ENCODE measurements around the gene SDHAF2.
"Not testable (repeated sequence)": the region's sequence is repeated elsewhere in the genome, so short reads cannot be mapped to it uniquely, and the experiment has no call there.

SDHAF2 gene

DNA sequence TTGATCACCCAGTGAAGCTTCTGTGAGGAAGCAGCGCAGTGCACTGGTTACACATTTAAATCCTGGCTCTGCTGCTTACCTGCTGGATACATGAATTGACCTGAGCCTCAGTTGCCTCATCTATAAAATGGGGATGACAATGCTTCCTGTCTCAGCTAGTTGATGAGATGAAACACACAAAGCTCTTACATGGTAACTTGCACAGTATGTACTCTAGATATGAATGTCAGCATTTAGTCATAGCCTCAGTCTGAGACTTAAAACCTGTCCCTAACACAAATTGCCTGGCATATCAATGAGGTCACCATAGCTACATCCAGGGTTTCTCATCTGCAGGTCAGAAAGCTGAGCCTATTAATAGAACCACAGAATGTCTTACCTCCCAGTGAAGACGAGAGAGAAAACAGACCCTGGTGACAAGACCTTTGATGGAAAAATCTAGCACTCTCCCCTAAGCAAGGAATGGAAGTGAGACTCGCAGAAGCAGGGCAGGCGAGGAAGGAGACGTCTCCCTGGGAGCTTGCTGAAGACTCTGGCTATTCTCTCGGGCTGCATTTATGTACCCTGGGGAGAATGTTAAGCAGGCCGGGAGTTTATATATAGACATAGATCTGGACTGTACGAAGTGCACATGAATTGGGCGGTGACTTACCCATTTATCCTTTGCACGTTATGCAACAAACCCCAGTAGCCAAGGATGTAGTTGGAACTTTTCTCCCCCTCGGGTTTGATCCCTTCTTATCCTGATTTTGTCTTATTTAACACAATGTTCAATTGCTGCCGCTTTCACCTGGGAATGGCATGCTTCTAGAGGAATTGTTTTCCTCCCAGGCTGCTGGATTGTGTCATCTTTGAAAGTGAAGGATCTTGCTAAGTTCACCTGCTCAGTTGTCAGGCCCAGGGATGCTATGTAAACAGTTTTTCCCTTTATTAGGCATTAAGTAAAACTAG lies 18.0 kb downstream of the SDHAF2 start:
- peaks cover 62% of the 10 kb centered on the region for H3K36me3 Mint-ChIP-seq (ENCODE audit: low read depth)

DNA sequence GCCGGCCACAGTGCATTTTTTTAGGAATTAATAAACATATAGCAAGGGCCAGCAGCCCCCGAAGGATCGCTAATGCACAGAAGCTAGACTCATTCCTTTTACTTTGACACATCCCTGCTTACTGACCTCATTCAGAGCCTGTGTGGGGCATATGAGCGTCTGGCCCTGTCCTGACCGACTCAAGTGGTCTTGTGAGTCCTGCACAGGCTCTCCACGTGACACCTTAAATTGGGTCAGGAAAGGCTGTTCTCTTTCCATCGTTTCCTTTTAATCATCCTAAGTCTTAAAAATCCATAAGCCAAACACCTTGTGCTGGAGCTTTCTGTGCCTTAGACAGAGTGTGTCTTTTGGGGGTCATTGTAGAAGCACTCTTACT lies 18.6 kb downstream of the SDHAF2 start:
- H3K27ac Mint-ChIP-seq, result peak overlapping the region; percentile 23

More for the DNA sequence above, 18.0 kb downstream of the SDHAF2 start:
- Mint-ChIP-seq H3K4me1 (ENCODE audit: low read depth) (peaks cover 48% of the 10 kb centered on the region), H3K27ac (peak overlapping the region; percentile 89), H3K9me3 (no peaks in the 10 kb centered on the region), H3K27me3 (no peaks in the 10 kb centered on the region), H3K4me3 (peak overlapping the region; percentile 9)

GRCh38 chr11:61452825-61453224 lies 22.9 kb downstream of the SDHAF2 start:
- H3K27ac Mint-ChIP-seq, result no peak overlapping the region
- H3K4me3 Mint-ChIP-seq, result no peak overlapping the region
- H3K27me3 Mint-ChIP-seq, result no peaks in the 10 kb centered on the region
- peaks cover 13% of the 10 kb centered on the region for H3K4me1 Mint-ChIP-seq (ENCODE audit: low read depth)
- peaks cover 34% of the 10 kb centered on the region for H3K36me3 Mint-ChIP-seq (ENCODE audit: low read depth)
- H3K9me3 Mint-ChIP-seq, result no peaks in the 10 kb centered on the region

More for the DNA sequence above, 18.6 kb downstream of the SDHAF2 start:
- Mint-ChIP-seq H3K4me3 (no peak overlapping the region), H3K27me3 (no peaks in the 10 kb centered on the region), H3K36me3 (ENCODE audit: low read depth) (peaks cover 58% of the 10 kb centered on the region), H3K4me1 (ENCODE audit: low read depth) (peaks cover 42% of the 10 kb centered on the region), H3K9me3 (no peaks in the 10 kb centered on the region)

DNA sequence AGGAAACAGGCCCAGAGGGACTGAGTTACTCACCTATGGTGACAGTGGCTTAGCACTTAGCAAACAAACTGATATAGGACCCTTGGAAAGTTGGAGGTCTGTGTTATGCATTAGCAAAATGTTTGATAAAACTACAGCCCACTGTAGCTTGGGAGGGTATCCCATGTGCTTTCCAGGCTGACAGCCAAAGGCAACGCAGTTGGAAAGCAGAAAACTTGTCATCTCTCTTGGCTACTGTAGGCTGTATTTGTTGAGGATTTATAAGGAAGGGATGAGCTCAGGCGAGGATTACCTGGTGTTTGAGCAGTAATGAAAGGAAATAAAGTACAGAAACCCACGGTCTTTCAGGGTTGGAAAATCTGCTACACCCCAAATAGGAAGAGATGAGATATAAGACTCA lies 23.8 kb downstream of the SDHAF2 start:
- no peak overlapping the region for H3K4me3 Mint-ChIP-seq
- H3K27ac Mint-ChIP-seq, result no peak overlapping the region
- no peaks in the 10 kb centered on the region for H3K9me3 Mint-ChIP-seq
- peaks cover 4% of the 10 kb centered on the region for H3K4me1 Mint-ChIP-seq (ENCODE audit: low read depth)
- peaks cover 28% of the 10 kb centered on the region for H3K36me3 Mint-ChIP-seq (ENCODE audit: low read depth)
- no peaks in the 10 kb centered on the region for H3K27me3 Mint-ChIP-seq

DNA sequence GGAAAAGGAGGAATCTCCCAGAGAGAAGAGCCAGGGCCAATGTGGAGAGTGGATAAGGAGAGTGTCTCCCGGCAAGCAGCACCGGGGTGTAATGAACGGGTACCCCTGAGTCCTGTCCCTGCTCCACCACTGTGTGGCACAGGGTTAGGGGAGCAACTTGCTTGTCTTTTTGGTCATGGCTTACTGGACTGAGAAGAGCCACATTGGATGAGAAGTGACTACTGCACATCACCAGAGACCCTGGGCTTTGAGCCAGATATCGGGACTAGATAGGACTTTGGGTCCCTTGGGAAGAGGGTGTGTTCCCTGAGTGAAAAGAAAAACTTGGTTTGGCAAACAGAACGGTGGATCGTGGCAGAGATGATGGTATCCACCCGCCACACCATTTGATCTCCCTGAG lies 24.6 kb downstream of the SDHAF2 start:
- Mint-ChIP-seq H3K4me1 (ENCODE audit: low read depth) (peaks cover 4% of the 10 kb centered on the region), H3K9me3 (no peaks in the 10 kb centered on the region), H3K27ac (no peak overlapping the region), H3K27me3 (no peaks in the 10 kb centered on the region), H3K4me3 (no peak overlapping the region), H3K36me3 (ENCODE audit: low read depth) (peaks cover 21% of the 10 kb centered on the region)

DNA sequence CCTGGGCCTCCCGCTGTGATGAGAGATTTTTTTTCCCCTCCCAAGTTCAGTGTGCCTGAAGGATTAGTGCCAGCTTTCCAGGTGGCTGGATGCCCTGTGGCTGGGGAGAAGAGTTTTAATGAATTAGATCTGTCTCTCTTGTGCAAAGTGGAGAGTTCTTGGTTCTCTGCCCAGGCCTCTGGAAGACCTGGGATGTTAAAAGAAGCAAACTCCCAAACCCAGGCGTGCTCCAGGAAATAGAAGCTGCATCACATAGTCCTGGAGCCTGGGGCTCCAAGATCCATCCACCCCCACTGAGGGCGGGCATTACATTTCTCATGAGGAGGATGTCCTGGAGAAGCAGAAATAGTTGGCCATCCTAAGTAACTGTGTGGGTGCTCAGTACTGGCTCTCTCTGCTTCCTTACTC lies 30.6 kb downstream of the SDHAF2 start:
- Mint-ChIP-seq H3K27ac (no peak overlapping the region), H3K36me3 (ENCODE audit: low read depth) (peaks cover 15% of the 10 kb centered on the region), H3K27me3 (no peaks in the 10 kb centered on the region), H3K4me3 (no peak overlapping the region), H3K4me1 (ENCODE audit: low read depth) (no peaks in the 10 kb centered on the region), H3K9me3 (no peaks in the 10 kb centered on the region)

- no peak overlapping the region for H3K27ac Mint-ChIP-seq
- no peak overlapping the region for H3K4me3 Mint-ChIP-seq
- H3K27me3 Mint-ChIP-seq, result no peaks in the 10 kb centered on the region
- H3K4me1 Mint-ChIP-seq (ENCODE audit: low read depth), result no peaks in the 10 kb centered on the region
- peaks cover 15% of the 10 kb centered on the region for H3K36me3 Mint-ChIP-seq (ENCODE audit: low read depth)
- no peaks in the 10 kb centered on the region for H3K9me3 Mint-ChIP-seq
Measured at GRCh38 chr11:61460986-61461385, 31.1 kb downstream of the SDHAF2 start.

DNA sequence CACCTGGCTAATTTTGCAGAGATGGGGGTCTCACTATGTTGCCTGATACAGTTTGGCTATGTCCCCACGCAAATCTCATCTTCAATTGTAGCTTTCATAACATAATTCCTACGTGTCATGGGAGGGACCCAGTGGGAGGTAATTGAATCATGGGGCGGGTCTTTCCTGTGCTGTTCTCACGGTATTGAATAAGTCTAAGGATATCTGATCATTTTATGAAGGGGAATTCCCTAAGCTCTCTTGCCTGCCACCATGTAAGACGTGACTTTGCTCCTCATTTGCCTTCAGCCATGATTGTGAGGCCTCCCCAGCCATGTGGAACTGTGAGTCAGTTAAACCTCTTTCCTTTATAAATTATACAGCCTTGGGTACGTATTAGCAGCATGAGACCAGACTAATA lies 37.7 kb downstream of the SDHAF2 start:
- peaks cover 26% of the 10 kb centered on the region for H3K36me3 Mint-ChIP-seq (ENCODE audit: low read depth)
- peak overlapping the region; percentile 18 for H3K27ac Mint-ChIP-seq
- not testable (repeated sequence) for H3K27me3 Mint-ChIP-seq; H3K4me3 Mint-ChIP-seq; H3K9me3 Mint-ChIP-seq; H3K4me1 Mint-ChIP-seq (ENCODE audit: low read depth)

DNA sequence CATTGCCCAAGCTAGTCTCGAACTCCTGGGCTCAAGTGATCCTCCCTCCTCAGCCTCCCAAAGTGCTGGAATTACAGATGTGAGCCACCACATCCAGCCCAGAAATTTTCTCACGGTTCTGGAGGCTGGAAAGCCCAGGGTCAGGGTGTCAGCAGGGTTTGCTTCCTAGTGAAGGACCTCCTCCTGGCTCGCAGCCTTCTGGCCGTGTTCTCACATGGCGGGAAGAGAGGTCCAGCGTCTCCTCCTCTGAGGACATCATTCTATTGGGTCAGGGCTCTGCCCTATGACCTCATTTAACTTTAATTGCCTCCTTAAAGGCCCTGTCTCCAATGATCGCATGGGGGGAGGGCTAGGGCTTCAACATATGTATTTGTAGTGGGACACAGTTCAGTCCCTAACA lies 38.1 kb downstream of the SDHAF2 start:
- Mint-ChIP-seq H3K36me3 (ENCODE audit: low read depth) (peaks cover 30% of the 10 kb centered on the region), H3K27me3 (no peaks in the 10 kb centered on the region), H3K9me3 (no peaks in the 10 kb centered on the region), H3K27ac (peak overlapping the region; percentile 18), H3K4me3 (no peak overlapping the region), H3K4me1 (ENCODE audit: low read depth) (peaks cover 6% of the 10 kb centered on the region)

DNA sequence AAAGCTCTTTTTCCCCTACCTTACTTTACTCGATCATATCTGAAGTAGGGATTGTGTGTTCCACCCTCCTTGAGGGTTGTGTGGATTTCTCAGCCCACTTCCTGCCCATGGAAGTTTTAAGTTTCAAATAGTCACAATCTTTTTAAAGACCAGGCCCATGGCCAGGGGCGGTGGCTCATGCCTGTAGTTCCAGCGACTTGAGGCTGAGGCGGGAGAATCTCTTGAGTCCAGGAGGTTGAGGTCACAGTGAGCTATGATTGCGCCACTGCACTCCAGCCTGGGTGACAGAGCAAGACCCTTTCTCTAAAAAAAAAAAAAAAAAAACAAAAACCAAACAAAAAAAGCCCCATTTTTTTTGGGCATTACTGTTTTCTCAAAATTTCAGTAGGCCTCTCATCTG lies 42.4 kb downstream of the SDHAF2 start:
- H3K4me3 Mint-ChIP-seq, result no peak overlapping the region
- no peaks in the 10 kb centered on the region for H3K27me3 Mint-ChIP-seq
- H3K27ac Mint-ChIP-seq, result no peak overlapping the region
- no peaks in the 10 kb centered on the region for H3K9me3 Mint-ChIP-seq
- H3K36me3 Mint-ChIP-seq (ENCODE audit: low read depth), result peaks cover 35% of the 10 kb centered on the region
- peaks cover 6% of the 10 kb centered on the region for H3K4me1 Mint-ChIP-seq (ENCODE audit: low read depth)

- H3K9me3 Mint-ChIP-seq, result no peaks in the 10 kb centered on the region
- no peaks in the 10 kb centered on the region for H3K27me3 Mint-ChIP-seq
- H3K36me3 Mint-ChIP-seq (ENCODE audit: low read depth), result peaks cover 31% of the 10 kb centered on the region
- no peak overlapping the region for H3K27ac Mint-ChIP-seq
- peaks cover under 1% of the 10 kb centered on the region for H3K4me1 Mint-ChIP-seq (ENCODE audit: low read depth)
- H3K4me3 Mint-ChIP-seq, result no peak overlapping the region
Measured at GRCh38 chr11:61472868-61473267, 42.9 kb downstream of the SDHAF2 start.

DNA sequence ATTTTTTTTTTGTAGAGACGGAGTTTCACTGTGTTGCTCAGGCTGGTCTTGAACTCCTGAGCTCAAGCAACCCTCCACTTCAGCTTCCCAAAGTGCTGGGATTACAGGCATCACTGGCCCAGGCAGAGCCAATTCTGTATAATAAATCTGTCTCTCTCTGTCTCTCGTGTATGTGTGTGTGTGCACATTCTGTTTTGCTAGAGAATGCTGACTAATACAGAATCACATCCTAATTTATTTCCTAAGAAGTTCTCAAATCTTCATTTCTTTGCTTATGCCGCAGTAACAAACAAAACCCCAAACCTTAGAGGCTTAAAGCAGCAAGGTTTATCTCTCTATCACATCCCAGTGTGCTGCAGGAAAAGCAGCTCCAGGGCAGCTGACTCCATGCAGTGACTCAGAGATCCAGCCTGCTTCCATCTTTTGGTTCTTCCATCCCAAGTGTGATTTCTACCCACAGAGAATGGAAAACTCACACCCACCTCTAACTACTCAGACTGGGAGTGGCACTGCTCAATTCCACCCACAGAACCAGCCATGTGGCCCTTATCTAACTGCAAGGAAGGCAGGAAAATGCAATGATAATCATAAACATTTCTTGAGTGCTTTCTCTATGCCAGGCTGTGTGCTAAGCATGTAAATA lies 43.6 kb downstream of the SDHAF2 start:
- Mint-ChIP-seq H3K4me1 (ENCODE audit: low read depth) (peaks cover 3% of the 10 kb centered on the region), H3K9me3 (no peaks in the 10 kb centered on the region), H3K4me3 (no peak overlapping the region), H3K27ac (no peak overlapping the region), H3K36me3 (ENCODE audit: low read depth) (peaks cover 25% of the 10 kb centered on the region), H3K27me3 (no peaks in the 10 kb centered on the region)

DNA sequence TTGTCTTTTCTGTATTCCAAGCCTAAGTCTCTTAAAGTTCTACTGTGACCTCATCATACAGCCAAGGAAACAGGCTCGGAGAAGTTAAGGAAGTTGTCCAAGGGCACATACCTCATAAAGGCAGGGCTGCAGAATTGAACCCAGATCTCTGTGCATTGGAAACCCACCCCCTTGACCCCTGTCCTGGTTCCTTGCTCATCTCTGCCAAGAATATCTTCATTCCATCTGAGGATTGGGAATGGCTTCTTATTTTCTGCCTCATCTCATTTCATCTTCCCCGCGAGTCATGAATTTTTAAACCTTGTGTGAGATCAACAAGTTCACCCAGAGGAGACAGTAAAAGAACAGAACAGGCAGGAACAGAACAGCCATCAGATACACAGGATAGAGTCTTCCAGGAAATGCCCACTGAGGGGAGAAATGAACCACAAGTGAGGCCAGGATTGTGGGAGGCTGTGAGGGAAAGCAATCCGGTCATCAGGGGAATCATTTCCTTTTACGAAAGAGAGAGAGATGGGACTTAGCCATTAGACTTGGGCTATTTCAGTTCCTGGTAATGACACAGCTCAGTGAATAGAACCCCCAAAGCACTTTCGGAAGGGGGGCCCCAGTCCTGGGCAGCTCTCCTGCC lies 44.2 kb downstream of the SDHAF2 start:
- H3K9me3 Mint-ChIP-seq, result no peaks in the 10 kb centered on the region
- H3K36me3 Mint-ChIP-seq (ENCODE audit: low read depth), result peaks cover 23% of the 10 kb centered on the region
- H3K27ac Mint-ChIP-seq, result no peak overlapping the region

GRCh38 chr11:61475433-61475832 lies 45.5 kb downstream of the SDHAF2 start:
- Mint-ChIP-seq H3K36me3 (ENCODE audit: low read depth) (peaks cover 17% of the 10 kb centered on the region), H3K27me3 (no peaks in the 10 kb centered on the region), H3K4me1 (ENCODE audit: low read depth) (peaks cover 3% of the 10 kb centered on the region), H3K4me3 (no peak overlapping the region), H3K27ac (no peak overlapping the region), H3K9me3 (no peaks in the 10 kb centered on the region)

More for the DNA sequence above, 44.2 kb downstream of the SDHAF2 start:
- H3K27me3 Mint-ChIP-seq, result no peaks in the 10 kb centered on the region
- H3K4me1 Mint-ChIP-seq (ENCODE audit: low read depth), result peaks cover 3% of the 10 kb centered on the region
- no peak overlapping the region for H3K4me3 Mint-ChIP-seq

GRCh38 chr11:61476371-61476770 lies 46.4 kb downstream of the SDHAF2 start:
- no peak overlapping the region for H3K27ac Mint-ChIP-seq
- peaks cover 10% of the 10 kb centered on the region for H3K36me3 Mint-ChIP-seq (ENCODE audit: low read depth)
- no peak overlapping the region for H3K4me3 Mint-ChIP-seq
- H3K9me3 Mint-ChIP-seq, result no peaks in the 10 kb centered on the region
- H3K27me3 Mint-ChIP-seq, result no peaks in the 10 kb centered on the region
- H3K4me1 Mint-ChIP-seq (ENCODE audit: low read depth), result peaks cover 3% of the 10 kb centered on the region

Measured in stimulated activated naive CD8-positive, alpha-beta T cell treated with anti-CD3 and anti-CD28 coated beads, Interleukin-15, Interleukin-2, amounts not matched to agents 100 ng/mL and 50 ng/mL, for 24 hours (primary cell).